Suppressor macrophage treated with lipopolysaccharide for 1 hour (primary cell): ENCODE measurements around the gene GSN.

Experiments
- DNase-seq, 3 donors: peaks; one replicate each; pipeline ENCODE4 v3.0.0-alpha.2; 2020 to 2022

GSN gene

GRCh38 chr9:121380846-121381245 is 112.9 kb downstream of the GSN start:
- DNase-seq: no peak
